Neuron (in vitro differentiated cells): Measurements from ENCODE around the gene ZMYND10.
"Not testable (repeated sequence)": the region's sequence is repeated elsewhere in the genome, so short reads cannot be mapped to it uniquely, and the experiment has no call there.

ENCODE experiments used
- H2AFZ ChIP-seq: one replicate; pipeline ENCODE4 v1.6.1; 2013; ENCODE audit warnings: low read depth, mild to moderate bottlenecking, inconsistent platforms, low read length, moderate library complexity
- H3K27me3 ChIP-seq: one replicate; pipeline ENCODE4 v1.6.1; 2013; ENCODE audit warnings: low read length; ENCODE audit not compliant: insufficient read depth
- H3K36me3 ChIP-seq: one replicate; pipeline ENCODE4 v1.6.1; 2013; ENCODE audit warnings: low read length; ENCODE audit not compliant: insufficient read depth
- H3K4me1 ChIP-seq: one replicate; pipeline ENCODE4 v1.6.1; 2013; ENCODE audit warnings: low read length; ENCODE audit not compliant: insufficient read depth
- H3K4me3 ChIP-seq: 2 replicates; pipeline ENCODE4 v1.5.1; 2013; ENCODE audit warnings: mild to moderate bottlenecking, low read length, moderate library complexity
- H3K9me3 ChIP-seq: one replicate; pipeline ENCODE4 v1.6.1; 2013; ENCODE audit warnings: low read length

ZMYND10 gene

GRCh38 chr3:50316657-50317242 lies 28.8 kb downstream of the ZMYND10 start:
- peaks cover 2% of the 10 kb centered on the region for H3K9me3 ChIP-seq
- peaks cover 44% of the 10 kb centered on the region for H3K36me3 ChIP-seq
- no peaks in the 10 kb centered on the region for H3K27me3 ChIP-seq
- peaks cover 20% of the 10 kb centered on the region for H3K4me1 ChIP-seq
- H2AFZ ChIP-seq, result no peak overlapping the region
- no peak overlapping the region for H3K4me3 ChIP-seq

GRCh38 chr3:50314816-50315215 lies 30.7 kb downstream of the ZMYND10 start:
- Histone ChIP-seq H3K4me3 (no peak overlapping the region), H3K9me3 (peaks cover 2% of the 10 kb centered on the region), H3K4me1 (peaks cover 10% of the 10 kb centered on the region), H2AFZ (no peak overlapping the region), H3K36me3 (peaks cover 41% of the 10 kb centered on the region), H3K27me3 (no peaks in the 10 kb centered on the region)

GRCh38 chr3:50314342-50314741 lies 31.2 kb downstream of the ZMYND10 start:
- peaks cover 39% of the 10 kb centered on the region for H3K36me3 ChIP-seq
- H3K9me3 ChIP-seq, result peaks cover 6% of the 10 kb centered on the region
- H3K4me1 ChIP-seq, result peaks cover 5% of the 10 kb centered on the region

GRCh38 chr3:50312041-50312440 lies 33.5 kb downstream of the ZMYND10 start:
- H3K27me3 ChIP-seq, H3K4me3 ChIP-seq, H3K4me1 ChIP-seq, H2AFZ ChIP-seq: not testable (repeated sequence)
- H3K9me3 ChIP-seq, result peaks cover 10% of the 10 kb centered on the region
- peaks cover 19% of the 10 kb centered on the region for H3K36me3 ChIP-seq

More at GRCh38 chr3:50314342-50314741, 31.2 kb downstream of the ZMYND10 start:
- Histone ChIP-seq H3K4me3 (no peak overlapping the region), H2AFZ (no peak overlapping the region), H3K27me3 (no peaks in the 10 kb centered on the region)

- peaks cover 12% of the 10 kb centered on the region for H3K4me1 ChIP-seq
- no peaks in the 10 kb centered on the region for H3K27me3 ChIP-seq
- H3K36me3 ChIP-seq, result peaks cover under 1% of the 10 kb centered on the region
- H3K4me3 ChIP-seq, result no peak overlapping the region
- peaks cover 6% of the 10 kb centered on the region for H3K9me3 ChIP-seq
- no peak overlapping the region for H2AFZ ChIP-seq
These were observed 40.9 kb downstream of the ZMYND10 start for GRCh38 chr3:50304601-50305000.

- no peaks in the 10 kb centered on the region for H3K36me3 ChIP-seq
- peaks cover 16% of the 10 kb centered on the region for H3K4me1 ChIP-seq
- H3K27me3 ChIP-seq, result no peaks in the 10 kb centered on the region
- no peak within 1 kb of the TSS for H3K4me3 ChIP-seq
- H2AFZ ChIP-seq, result no peak within 1 kb of the TSS
- no peaks in the 10 kb centered on the region for H3K9me3 ChIP-seq
These were observed 42.3 kb downstream of the ZMYND10 start, which contains the start of gene HYAL1 for GRCh38 chr3:50303013-50303815. TSS of gene HYAL1 (minus strand) at chr3:50303574. CDS start at chr3:50302956, 618 bp downstream.

- H3K36me3 ChIP-seq, result no peaks in the 10 kb centered on the region
- peaks cover 18% of the 10 kb centered on the region for H3K4me1 ChIP-seq
- no peaks in the 10 kb centered on the region for H3K27me3 ChIP-seq
- no peak overlapping the region for H3K4me3 ChIP-seq
- no peaks in the 10 kb centered on the region for H3K9me3 ChIP-seq
- H2AFZ ChIP-seq, result no peak overlapping the region
These were observed 43.2 kb downstream of the ZMYND10 start for GRCh38 chr3:50302095-50303012.

- no peak overlapping the region for H3K4me3 ChIP-seq
- no peaks in the 10 kb centered on the region for H3K9me3 ChIP-seq
- no peak overlapping the region for H2AFZ ChIP-seq
- no peaks in the 10 kb centered on the region for H3K36me3 ChIP-seq
- peaks cover 18% of the 10 kb centered on the region for H3K4me1 ChIP-seq
- no peaks in the 10 kb centered on the region for H3K27me3 ChIP-seq
These were observed 44.8 kb downstream of the ZMYND10 start for GRCh38 chr3:50300681-50301254.

GRCh38 chr3:50299929-50300680 lies 45.4 kb downstream of the ZMYND10 start:
- H3K9me3 ChIP-seq, result no peaks in the 10 kb centered on the region
- H3K4me1 ChIP-seq, result peaks cover 18% of the 10 kb centered on the region
- peak overlapping the region; percentile 66 for H3K4me3 ChIP-seq
- no peaks in the 10 kb centered on the region for H3K27me3 ChIP-seq
- H2AFZ ChIP-seq, result no peak overlapping the region
- no peaks in the 10 kb centered on the region for H3K36me3 ChIP-seq

GRCh38 chr3:50299638-50299928 lies 45.9 kb downstream of the ZMYND10 start:
- Histone ChIP-seq H3K4me3 (peak overlapping the region; percentile 66), H2AFZ (no peak overlapping the region), H3K36me3 (no peaks in the 10 kb centered on the region), H3K27me3 (no peaks in the 10 kb centered on the region), H3K4me1 (peaks cover 16% of the 10 kb centered on the region), H3K9me3 (no peaks in the 10 kb centered on the region)

- H3K4me3 ChIP-seq, result peak within 1 kb of the TSS; percentile 66
- H3K9me3 ChIP-seq, result no peaks in the 10 kb centered on the region
- H3K4me1 ChIP-seq, result peaks cover 14% of the 10 kb centered on the region
These were observed 46.5 kb downstream of the ZMYND10 start, which contains the start of the genes HYAL3 and NAA80 for GRCh38 chr3:50298836-50299637. TSS of gene HYAL3 (minus strand) at chr3:50299405. CDS start at chr3:50295602, 3,803 bp downstream. TSS of gene NAA80 (minus strand) at chr3:50299405. CDS start at chr3:50297463, 1,942 bp downstream.

More at GRCh38 chr3:50298836-50299637, 46.5 kb downstream of the ZMYND10 start, which contains the start of the genes HYAL3 and NAA80:
- Histone ChIP-seq H2AFZ (peak within 1 kb of the TSS; percentile 40), H3K36me3 (no peaks in the 10 kb centered on the region), H3K27me3 (no peaks in the 10 kb centered on the region)
